Head of caudate nucleus (tissue), 42 donors: ENCODE data around the gene DOK5.

Experiments
- DNase-seq, 42 donors: peaks; one replicate each; pipeline versions ENCODE4 v3.0.0 to v3.0.0-alpha.2; 2020 to 2021; ENCODE audit warnings: mixed read lengths in 7 of 42
- intact Hi-C: fragments of 100-400 bp; cut with DNase I; formaldehyde crosslinking; loops from one replicate; pipeline ENCODE4 v1.15.0; 2022

The DOK5 gene

GRCh38 chr20:54625497-54625896 lies 150.1 kb downstream of the DOK5 start:
- no peak for DNase-seq
- intact Hi-C loops, result no loop called here

GRCh38 chr20:54626126-54626525 lies 150.7 kb downstream of the DOK5 start:
- DNase-seq, result no peak
- intact Hi-C loops, result no loop called here

- intact Hi-C loops, result no loop called here
- DNase-seq, result no peak
These were observed 154.2 kb downstream of the DOK5 start for GRCh38 chr20:54629632-54630031.

- intact Hi-C loops, result no loop called here
- DNase-seq, result no peak
These were observed 155.2 kb downstream of the DOK5 start for GRCh38 chr20:54630582-54630981.

GRCh38 chr20:54631059-54631458 lies 155.7 kb downstream of the DOK5 start:
- intact Hi-C loops, result no loop called here
- DNase-seq, result no peak

- DNase-seq, result no peak
- intact Hi-C loops, result no loop called here
These were observed 158.3 kb downstream of the DOK5 start for GRCh38 chr20:54633374-54634355.

- no peak for DNase-seq
- intact Hi-C loops, result no loop called here
These were observed 161.2 kb downstream of the DOK5 start for GRCh38 chr20:54636575-54636974.

GRCh38 chr20:54639941-54640340 lies 164.5 kb downstream of the DOK5 start:
- DNase-seq, result no peak
- intact Hi-C loops, result loop anchor here (10.0 kb wide), 1 partner anchor 535 kb away; no protein-coding TSS in a partner anchor

- DNase-seq, result no peak
- intact Hi-C loops, result loop anchor here (10.0 kb wide), 1 partner anchor 536 kb away; no protein-coding TSS in a partner anchor
These were observed 165.4 kb downstream of the DOK5 start for GRCh38 chr20:54640800-54641199.

- intact Hi-C loops, result loop anchor here (10.0 kb wide), 1 partner anchor 538 kb away; no protein-coding TSS in a partner anchor
- no peak for DNase-seq
These were observed 167.7 kb downstream of the DOK5 start for GRCh38 chr20:54642864-54643667.

- intact Hi-C loops, result loop anchor here (10.0 kb wide), 1 partner anchor 539 kb away; no protein-coding TSS in a partner anchor
- peak in 2 of 42 donors; percentile 18 to 33 for DNase-seq
These were observed 168.4 kb downstream of the DOK5 start for GRCh38 chr20:54643761-54644160.

GRCh38 chr20:54645445-54646155 lies 170.2 kb downstream of the DOK5 start:
- intact Hi-C loops, result loop anchor here (5.0 to 10.0 kb wide), 2 partner anchors 423 to 541 kb away; no protein-coding TSS in a partner anchor
- no peak for DNase-seq

GRCh38 chr20:54646156-54646517 lies 170.7 kb downstream of the DOK5 start:
- intact Hi-C loops, result loop anchor here (5.0 to 10.0 kb wide), 2 partner anchors 424 to 541 kb away; no protein-coding TSS in a partner anchor

GRCh38 chr20:54648421-54649142 lies 173.2 kb downstream of the DOK5 start:
- intact Hi-C loops, result loop anchor here (5.0 to 10.0 kb wide), 2 partner anchors 426 to 544 kb away; no protein-coding TSS in a partner anchor
- DNase-seq, result no peak

More at GRCh38 chr20:54646156-54646517, 170.7 kb downstream of the DOK5 start:
- no peak for DNase-seq

GRCh38 chr20:54649511-54649962 lies 174.1 kb downstream of the DOK5 start:
- DNase-seq, result peak; percentile 63 to 93 (median 85)
- intact Hi-C loops, result loop anchor here (5.0 to 10.0 kb wide), 2 partner anchors 427 to 545 kb away; no protein-coding TSS in a partner anchor

- intact Hi-C loops, result no loop called here
- peak in 2 of 42 donors; percentile 22 to 43 for DNase-seq
These were observed 174.8 kb downstream of the DOK5 start for GRCh38 chr20:54650052-54650719.

- no peak for DNase-seq
- intact Hi-C loops, result no loop called here
These were observed 175.9 kb downstream of the DOK5 start for GRCh38 chr20:54651252-54651651.
